Body of pancreas (tissue), 4 donors: ENCODE measurements around the gene CYP27B1. TPM values are rescaled to one million over a fixed set of nuclear protein-coding genes. Genes with fewer than 3 reads are reported as not detected.

Experiments used
- ATAC-seq: fragments of 150-250 bp; one replicate; pipeline ENCODE4 v1.9.1; 2016
- DNase-seq, 4 donors: peaks; one replicate each; pipeline ENCODE4 v3.0.0-alpha.2; 2019
- H3K27ac ChIP-seq, 4 donors: fragments of 200-600 bp; sonication (generic); 1 replicate in 3 of 4; 2 replicates in 1 of 4; pipeline versions ENCODE4 v1.5.1 to v1.6.1; 2016 to 2019; ENCODE audit warnings: mild to moderate bottlenecking in 1 of 4, mixed read lengths in 1 of 4, moderate library complexity in 1 of 4
- H3K27me3 ChIP-seq, 2 donors: fragments of 200-600 bp; sonication (generic); one replicate each; pipeline ENCODE4 v1.6.0; 2016; ENCODE audit warnings: mild to moderate bottlenecking in 1 of 2
- H3K36me3 ChIP-seq, 2 donors: fragments of 200-600 bp; sonication (generic); replicated peaks in 1 of 2; 2 replicates each; pipeline ENCODE4 v1.5.1; 2016; ENCODE audit warnings: low read depth in 2 of 2; ENCODE audit not compliant: insufficient read depth in 1 of 2
- H3K4me1 ChIP-seq: fragments of 200-600 bp; sonication (generic); one replicate; pipeline ENCODE4 v1.6.0; 2016
- H3K4me3 ChIP-seq, 2 donors: fragments of 200-600 bp; sonication (generic); 1 replicate in 1 of 2; 2 replicates in 1 of 2; pipeline ENCODE4 v1.5.1; 2016 to 2019
- H3K9me3 ChIP-seq, 3 donors: fragments of 200-600 bp; sonication (generic); 1 replicate in 2 of 3; 2 replicates in 1 of 3; pipeline ENCODE4 v1.5.1; 2016
- POLR2A ChIP-seq, 3 donors: fragments of 450-650 bp; IDR thresholded peaks; one replicate each; pipeline ENCODE4 v1.6.1; 2016; ENCODE audit warnings: antibody characterized with exemption in 3 of 3, mild to moderate bottlenecking in 2 of 3
- WGBS, 2 donors: methylation state at CpG; one replicate each; pipeline ENCODE4 v1.1.5; 2017; 5-methylcytosine and 5-hydroxymethylcytosine counted together
- intact Hi-C: fragments of 100-400 bp; cut with DNase I; formaldehyde crosslinking; loops from one replicate; pipeline ENCODE4 v1.15.1; 2023
- total RNA-seq, 2 donors: library from RNA; depleted of rRNA; stranded (reverse); fragments of >200 nt; gene quantifications; one replicate each; pipeline ENCODE4 v1.1.0, GENCODE V29; 2016
- TF ChIP-seq, protein P1 (sequence below), 7 experiments: fragments of 450-650 bp in 4 of 7; fragments of 200-600 bp in 3 of 7; sonication (generic) in 3 of 7; IDR thresholded peaks; one replicate each; pipeline ENCODE4 v1.5.1; 2016 to 2019; ENCODE audit warnings: antibody characterized with exemption in 7 of 7

The CYP27B1 gene
- total RNA-seq, 2 donors from 2014 or later: 2.6 to 3.6 TPM

DNA sequence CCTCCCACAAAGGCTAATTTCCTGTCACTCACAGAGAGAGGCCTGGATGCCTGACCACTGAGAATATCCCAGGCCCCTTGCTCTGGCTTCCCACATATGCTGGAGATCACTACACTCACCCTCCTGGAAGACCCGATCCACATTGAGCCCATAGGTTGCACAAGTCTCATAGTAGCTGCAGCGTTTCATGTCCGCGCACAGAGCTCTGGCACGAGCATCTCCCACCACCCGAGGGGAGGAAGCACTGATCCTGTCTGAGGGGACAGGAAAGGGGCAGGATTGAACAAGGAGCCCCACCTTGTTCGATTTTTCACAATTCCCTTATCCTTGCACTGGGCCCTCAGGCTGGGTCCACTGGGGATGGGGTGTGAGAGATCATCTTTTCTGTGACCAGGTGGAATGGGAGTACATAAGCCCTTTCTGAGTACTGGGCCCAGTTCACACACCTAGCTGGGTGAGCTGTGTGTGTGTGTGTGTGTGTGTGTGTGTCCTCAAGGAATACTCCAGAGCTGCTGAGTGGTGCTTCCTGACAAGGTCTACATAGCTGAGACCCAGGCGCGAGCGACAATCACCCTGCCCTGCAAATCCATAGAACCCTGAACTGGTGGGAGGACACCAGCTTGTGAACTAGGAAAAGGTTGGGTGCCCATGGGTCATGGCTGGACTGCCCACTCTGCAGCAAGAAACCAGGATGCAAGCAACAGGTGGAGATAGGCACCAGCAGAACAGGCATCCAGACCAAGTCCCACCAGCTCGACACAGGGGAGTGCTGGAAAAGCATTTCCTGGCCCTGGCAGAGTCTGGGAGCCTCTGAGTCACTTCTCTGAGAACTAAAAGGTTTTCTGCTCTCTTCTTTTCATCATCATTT is 33.9 kb downstream of the CYP27B1 start:
- DNase-seq (no peak), ATAC-seq (no peak)
- H3K9me3 ChIP-seq: no peaks in the 10 kb centered on the region
- WGBS, 2 donors: 73 to 78% methylated on average over 11 of the region's 11 CpGs
- TF ChIP-seq, protein P1, sequence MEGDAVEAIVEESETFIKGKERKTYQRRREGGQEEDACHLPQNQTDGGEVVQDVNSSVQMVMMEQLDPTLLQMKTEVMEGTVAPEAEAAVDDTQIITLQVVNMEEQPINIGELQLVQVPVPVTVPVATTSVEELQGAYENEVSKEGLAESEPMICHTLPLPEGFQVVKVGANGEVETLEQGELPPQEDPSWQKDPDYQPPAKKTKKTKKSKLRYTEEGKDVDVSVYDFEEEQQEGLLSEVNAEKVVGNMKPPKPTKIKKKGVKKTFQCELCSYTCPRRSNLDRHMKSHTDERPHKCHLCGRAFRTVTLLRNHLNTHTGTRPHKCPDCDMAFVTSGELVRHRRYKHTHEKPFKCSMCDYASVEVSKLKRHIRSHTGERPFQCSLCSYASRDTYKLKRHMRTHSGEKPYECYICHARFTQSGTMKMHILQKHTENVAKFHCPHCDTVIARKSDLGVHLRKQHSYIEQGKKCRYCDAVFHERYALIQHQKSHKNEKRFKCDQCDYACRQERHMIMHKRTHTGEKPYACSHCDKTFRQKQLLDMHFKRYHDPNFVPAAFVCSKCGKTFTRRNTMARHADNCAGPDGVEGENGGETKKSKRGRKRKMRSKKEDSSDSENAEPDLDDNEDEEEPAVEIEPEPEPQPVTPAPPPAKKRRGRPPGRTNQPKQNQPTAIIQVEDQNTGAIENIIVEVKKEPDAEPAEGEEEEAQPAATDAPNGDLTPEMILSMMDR (IDR thresholded peaks at IDR 0.05): no peak
- TF ChIP-seq POLR2A (IDR thresholded peaks at IDR 0.05): no peak
- no peak overlapping the region for H3K27ac ChIP-seq
- intact Hi-C loops: no loop called here
- H3K4me1 ChIP-seq: peaks cover 23% of the 10 kb centered on the region
- peaks cover 6 to 30% of the 10 kb centered on the region in 2 donors for H3K27me3 ChIP-seq
- H3K36me3 ChIP-seq: no peaks in the 10 kb centered on the region
- no peak overlapping the region for H3K4me3 ChIP-seq

DNA sequence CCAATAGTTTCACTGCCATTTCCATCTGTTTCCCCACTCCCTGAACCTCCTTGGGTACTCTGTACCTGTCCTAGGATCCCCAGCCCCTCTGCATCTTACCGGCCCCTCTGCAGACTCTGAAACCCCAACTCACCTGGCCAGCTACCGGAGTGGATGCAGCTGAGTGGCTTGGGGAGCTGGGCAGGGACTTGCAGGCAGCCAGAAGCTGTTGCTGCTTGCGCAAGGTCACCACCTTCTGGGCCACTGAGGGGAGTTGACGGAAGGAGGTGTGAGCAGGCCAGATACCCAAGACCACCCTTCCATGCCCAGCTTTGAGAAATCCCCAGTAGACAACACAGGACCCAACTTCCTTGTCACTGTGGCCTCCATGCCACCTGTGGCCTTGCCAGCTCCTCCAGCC is 34.6 kb downstream of the CYP27B1 start:
- intact Hi-C loops: no loop called here
- Histone ChIP-seq H3K27ac (no peak overlapping the region), H3K4me3 (no peak overlapping the region), H3K36me3 (no peaks in the 10 kb centered on the region), H3K4me1 (peaks cover 23% of the 10 kb centered on the region), H3K27me3 (peaks cover 0 to 23% of the 10 kb centered on the region in 2 donors), H3K9me3 (no peaks in the 10 kb centered on the region)
- TF ChIP-seq, protein P1 (IDR thresholded peaks at IDR 0.05): no peak
- TF ChIP-seq POLR2A (IDR thresholded peaks at IDR 0.05): no peak
- DNase-seq (no peak), ATAC-seq (no peak)
- WGBS, 2 donors: 70 to 74% methylated on average over 4 of the region's 4 CpGs

DNA sequence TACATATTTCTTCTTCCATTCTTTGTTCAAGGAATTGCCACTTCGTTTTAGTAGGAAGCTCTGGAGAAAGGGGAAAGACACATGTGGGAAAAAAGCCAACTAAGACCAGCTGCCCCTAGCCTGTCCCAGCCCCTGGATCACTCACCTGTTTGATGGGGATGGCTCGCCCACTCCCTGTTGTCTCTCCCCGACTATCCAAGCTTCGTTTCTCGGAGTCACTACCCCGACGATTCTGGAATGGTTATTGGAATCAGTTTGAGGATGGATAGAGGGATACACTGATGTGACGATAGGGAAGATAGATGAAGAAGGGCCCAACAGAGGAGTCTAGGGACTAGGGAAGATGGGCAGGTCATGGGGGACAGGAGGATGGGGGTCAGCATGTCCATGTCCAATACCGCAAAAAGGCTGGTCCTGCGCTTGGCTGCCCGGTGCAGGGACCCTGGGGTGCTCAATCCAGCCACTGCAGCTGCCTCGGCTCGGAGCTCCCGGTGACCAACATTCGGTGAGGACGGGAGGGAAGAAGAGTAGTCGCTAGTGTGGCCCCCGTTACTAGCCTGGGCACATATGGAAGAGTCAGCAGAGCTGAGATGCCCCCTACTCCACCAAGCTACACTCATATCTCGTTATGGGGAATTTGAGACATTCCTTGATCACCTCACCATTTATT is 35.3 kb downstream of the CYP27B1 start:
- TF ChIP-seq, protein P1 (IDR thresholded peaks at IDR 0.05): no peak
- H3K36me3 ChIP-seq: no peaks in the 10 kb centered on the region
- DNase-seq: no peak
- H3K4me1 ChIP-seq: peaks cover 23% of the 10 kb centered on the region
- no peak for ATAC-seq
- H3K4me3 ChIP-seq: no peak overlapping the region
- peaks cover 0 to 16% of the 10 kb centered on the region in 2 donors for H3K27me3 ChIP-seq
- no peaks in the 10 kb centered on the region for H3K9me3 ChIP-seq
- intact Hi-C loops: no loop called here
- no peak overlapping the region for H3K27ac ChIP-seq
- WGBS, 2 donors: 68 to 77% methylated on average over 19 of the region's 19 CpGs

DNA sequence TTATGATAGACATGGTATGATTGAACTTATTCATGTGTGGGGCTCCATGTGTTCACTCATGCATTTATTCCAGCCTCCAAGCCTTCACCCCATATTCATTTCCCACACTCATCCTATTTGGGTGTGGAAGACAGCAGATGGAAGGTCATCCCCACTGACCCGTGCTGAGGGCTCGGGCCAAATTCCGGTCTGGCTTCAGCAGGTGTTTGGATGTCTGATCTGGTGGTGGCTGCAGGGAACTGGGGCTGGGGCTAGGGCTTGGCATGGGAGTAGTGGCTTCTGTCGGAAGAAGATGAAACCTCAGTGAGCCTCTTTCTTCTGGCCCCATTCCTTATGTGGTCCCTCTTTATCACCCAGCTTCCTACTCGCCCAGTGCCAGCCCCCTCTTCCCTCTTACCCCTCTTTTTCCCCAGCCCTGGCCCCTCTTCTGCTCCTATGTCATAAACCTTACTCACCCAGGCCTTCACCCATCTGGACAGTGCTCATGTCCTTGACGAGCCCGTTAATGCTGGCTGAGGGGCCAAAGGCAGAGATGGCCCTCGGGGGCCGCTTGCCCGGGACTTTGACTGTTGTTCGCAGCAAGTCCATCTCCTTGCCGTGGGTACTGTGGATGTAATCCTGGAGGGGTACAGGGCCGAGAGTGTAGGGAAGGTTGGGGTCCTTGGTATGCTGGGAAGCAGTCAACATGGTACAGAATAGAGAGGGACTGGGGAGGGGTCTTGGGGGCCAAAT is 36.4 kb downstream of the CYP27B1 start:
- 74 to 82% methylated on average over 13 of the region's 13 CpGs for WGBS, 2 donors
- H3K4me3 ChIP-seq: no peak overlapping the region
- intact Hi-C loops: no loop called here
- DNase-seq: no peak
- no peak for TF ChIP-seq POLR2A (IDR thresholded peaks at IDR 0.05)
- TF ChIP-seq, protein P1 (IDR thresholded peaks at IDR 0.05): no peak
- H3K4me1 ChIP-seq: peaks cover 23% of the 10 kb centered on the region
- H3K36me3 ChIP-seq: no peaks in the 10 kb centered on the region
- no peaks in the 10 kb centered on the region for H3K9me3 ChIP-seq
- no peak overlapping the region for H3K27ac ChIP-seq
- ATAC-seq: no peak
- H3K27me3 ChIP-seq: peaks cover 0 to 5% of the 10 kb centered on the region in 2 donors
